ENCODE data around the gene GNG8. TPM values are rescaled to one million over a fixed set of nuclear protein-coding genes. Genes with fewer than 3 reads are reported as not detected.
A peak's percentile ranks its signal among the peaks of the same experiment; 100 is the strongest.

Gene GNG8
- total and polyA plus RNA-seq, 9 of the 15 experiments (the other 6 are each of a cell fraction or from before 2014, with no cell fraction given) = 1.3 TPM; not detected in 8

DNA sequence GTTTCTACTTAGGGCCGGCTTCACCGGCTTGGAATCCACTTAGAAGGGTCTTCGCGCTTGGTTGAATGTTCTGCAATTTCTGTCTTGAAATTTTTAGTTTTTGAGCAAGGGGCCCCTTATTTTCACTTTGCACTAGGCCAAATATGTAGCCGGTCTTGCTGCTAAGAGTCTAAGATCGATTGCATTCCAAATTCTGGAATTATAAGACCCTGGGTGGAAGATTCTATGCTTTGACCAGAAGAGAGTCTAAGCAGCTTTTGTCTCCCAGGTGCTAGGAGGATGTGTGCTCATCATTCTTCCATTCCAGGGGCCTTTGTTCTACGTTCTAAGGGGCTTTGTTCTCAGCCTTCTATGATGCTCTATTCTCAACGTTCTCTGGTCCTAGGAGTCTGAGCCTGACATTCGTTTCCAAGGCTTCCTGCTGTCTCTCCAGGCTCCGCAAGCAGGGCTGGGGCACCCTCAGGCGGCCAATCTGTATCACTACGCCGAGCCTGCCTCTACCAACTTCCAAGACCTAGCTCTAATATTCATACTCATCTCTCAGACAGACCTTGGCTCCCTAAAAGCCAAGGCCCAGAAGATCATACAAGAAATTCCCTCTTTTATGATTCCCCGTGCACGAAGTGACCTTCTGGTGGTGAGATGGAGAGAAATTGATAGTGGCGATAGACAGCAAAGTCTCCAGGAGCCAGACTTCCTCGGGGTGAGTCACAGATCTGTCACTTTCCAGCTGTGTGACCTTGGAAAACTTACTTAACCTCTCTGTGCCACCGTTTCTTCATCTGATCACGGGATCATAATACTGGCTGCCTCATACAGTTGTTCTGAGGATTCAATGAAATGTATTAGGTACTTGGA lies 26.0 kb upstream of the GNG8 start (continued):
- TF ChIP-seq, protein P1, sequence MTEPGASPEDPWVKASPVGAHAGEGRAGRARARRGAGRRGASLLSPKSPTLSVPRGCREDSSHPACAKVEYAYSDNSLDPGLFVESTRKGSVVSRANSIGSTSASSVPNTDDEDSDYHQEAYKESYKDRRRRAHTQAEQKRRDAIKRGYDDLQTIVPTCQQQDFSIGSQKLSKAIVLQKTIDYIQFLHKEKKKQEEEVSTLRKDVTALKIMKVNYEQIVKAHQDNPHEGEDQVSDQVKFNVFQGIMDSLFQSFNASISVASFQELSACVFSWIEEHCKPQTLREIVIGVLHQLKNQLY (CRISPR knock-in tag; conservative IDR thresholded peaks at IDR 0.05) = no peak
- TF ChIP-seq RFX5 (IDR thresholded peaks at IDR 0.05; ENCODE audit: low read depth, low read length) (no peak), HDAC6 (IDR thresholded peaks at IDR 0.05; ENCODE audit: low read depth, low read length) (no peak), HNRNPK (IDR thresholded peaks at IDR 0.05; ENCODE audit: low read depth, low read length, poor library complexity, severe bottlenecking) (no peak), CHCHD3 (CRISPR knock-in tag; IDR thresholded peaks at IDR 0.05) (no peak), HDGF (IDR thresholded peaks at IDR 0.05) (no peak), CREM (IDR thresholded peaks at IDR 0.05; ENCODE audit: low read depth) (peak; percentile 42; the same call in 1 of the 2 replicates), ZKSCAN8 (CRISPR knock-in tag; IDR thresholded peaks at IDR 0.05) (no peak), XRCC5 (IDR thresholded peaks at IDR 0.05; ENCODE audit: low read depth, low read length) (0 out of 2 replicates have a peak, but pooled peaks have one; percentile 26), HIVEP1 (CRISPR knock-in tag; IDR thresholded peaks at IDR 0.05) (no peak)
- TF ChIP-seq, protein P2, sequence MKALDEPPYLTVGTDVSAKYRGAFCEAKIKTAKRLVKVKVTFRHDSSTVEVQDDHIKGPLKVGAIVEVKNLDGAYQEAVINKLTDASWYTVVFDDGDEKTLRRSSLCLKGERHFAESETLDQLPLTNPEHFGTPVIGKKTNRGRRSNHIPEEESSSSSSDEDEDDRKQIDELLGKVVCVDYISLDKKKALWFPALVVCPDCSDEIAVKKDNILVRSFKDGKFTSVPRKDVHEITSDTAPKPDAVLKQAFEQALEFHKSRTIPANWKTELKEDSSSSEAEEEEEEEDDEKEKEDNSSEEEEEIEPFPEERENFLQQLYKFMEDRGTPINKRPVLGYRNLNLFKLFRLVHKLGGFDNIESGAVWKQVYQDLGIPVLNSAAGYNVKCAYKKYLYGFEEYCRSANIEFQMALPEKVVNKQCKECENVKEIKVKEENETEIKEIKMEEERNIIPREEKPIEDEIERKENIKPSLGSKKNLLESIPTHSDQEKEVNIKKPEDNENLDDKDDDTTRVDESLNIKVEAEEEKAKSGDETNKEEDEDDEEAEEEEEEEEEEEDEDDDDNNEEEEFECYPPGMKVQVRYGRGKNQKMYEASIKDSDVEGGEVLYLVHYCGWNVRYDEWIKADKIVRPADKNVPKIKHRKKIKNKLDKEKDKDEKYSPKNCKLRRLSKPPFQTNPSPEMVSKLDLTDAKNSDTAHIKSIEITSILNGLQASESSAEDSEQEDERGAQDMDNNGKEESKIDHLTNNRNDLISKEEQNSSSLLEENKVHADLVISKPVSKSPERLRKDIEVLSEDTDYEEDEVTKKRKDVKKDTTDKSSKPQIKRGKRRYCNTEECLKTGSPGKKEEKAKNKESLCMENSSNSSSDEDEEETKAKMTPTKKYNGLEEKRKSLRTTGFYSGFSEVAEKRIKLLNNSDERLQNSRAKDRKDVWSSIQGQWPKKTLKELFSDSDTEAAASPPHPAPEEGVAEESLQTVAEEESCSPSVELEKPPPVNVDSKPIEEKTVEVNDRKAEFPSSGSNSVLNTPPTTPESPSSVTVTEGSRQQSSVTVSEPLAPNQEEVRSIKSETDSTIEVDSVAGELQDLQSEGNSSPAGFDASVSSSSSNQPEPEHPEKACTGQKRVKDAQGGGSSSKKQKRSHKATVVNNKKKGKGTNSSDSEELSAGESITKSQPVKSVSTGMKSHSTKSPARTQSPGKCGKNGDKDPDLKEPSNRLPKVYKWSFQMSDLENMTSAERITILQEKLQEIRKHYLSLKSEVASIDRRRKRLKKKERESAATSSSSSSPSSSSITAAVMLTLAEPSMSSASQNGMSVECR (CRISPR knock-in tag; IDR thresholded peaks at IDR 0.05) = no peak
- TF ChIP-seq, protein P3, sequence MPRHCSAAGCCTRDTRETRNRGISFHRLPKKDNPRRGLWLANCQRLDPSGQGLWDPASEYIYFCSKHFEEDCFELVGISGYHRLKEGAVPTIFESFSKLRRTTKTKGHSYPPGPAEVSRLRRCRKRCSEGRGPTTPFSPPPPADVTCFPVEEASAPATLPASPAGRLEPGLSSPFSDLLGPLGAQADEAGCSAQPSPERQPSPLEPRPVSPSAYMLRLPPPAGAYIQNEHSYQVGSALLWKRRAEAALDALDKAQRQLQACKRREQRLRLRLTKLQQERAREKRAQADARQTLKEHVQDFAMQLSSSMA (CRISPR knock-in tag; IDR thresholded peaks at IDR 0.05) = no peak

All from K562 (cell line).